DND-41 (cell line): ENCODE results near the gene CCDC63.

Experiments used
- EZH2 ChIP-seq: IDR thresholded peaks from 3 replicates; pipeline ENCODE4 v1.6.1; 2012; ENCODE audit warnings: borderline replicate concordance, low read depth, mild to moderate bottlenecking, moderate library complexity, low read length, inconsistent platforms; ENCODE audit not compliant: severe bottlenecking
- TF ChIP-seq, protein P1 (sequence below): IDR thresholded peaks from 2 replicates; pipeline ENCODE4 v1.5.1; 2012; ENCODE audit warnings: borderline replicate concordance, low read length, moderate library complexity, mild to moderate bottlenecking; ENCODE audit not compliant: poor library complexity, severe bottlenecking; ENCODE audit errors: extremely low read depth

- TF ChIP-seq, protein P1, sequence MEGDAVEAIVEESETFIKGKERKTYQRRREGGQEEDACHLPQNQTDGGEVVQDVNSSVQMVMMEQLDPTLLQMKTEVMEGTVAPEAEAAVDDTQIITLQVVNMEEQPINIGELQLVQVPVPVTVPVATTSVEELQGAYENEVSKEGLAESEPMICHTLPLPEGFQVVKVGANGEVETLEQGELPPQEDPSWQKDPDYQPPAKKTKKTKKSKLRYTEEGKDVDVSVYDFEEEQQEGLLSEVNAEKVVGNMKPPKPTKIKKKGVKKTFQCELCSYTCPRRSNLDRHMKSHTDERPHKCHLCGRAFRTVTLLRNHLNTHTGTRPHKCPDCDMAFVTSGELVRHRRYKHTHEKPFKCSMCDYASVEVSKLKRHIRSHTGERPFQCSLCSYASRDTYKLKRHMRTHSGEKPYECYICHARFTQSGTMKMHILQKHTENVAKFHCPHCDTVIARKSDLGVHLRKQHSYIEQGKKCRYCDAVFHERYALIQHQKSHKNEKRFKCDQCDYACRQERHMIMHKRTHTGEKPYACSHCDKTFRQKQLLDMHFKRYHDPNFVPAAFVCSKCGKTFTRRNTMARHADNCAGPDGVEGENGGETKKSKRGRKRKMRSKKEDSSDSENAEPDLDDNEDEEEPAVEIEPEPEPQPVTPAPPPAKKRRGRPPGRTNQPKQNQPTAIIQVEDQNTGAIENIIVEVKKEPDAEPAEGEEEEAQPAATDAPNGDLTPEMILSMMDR: no peak
- no peak for TF ChIP-seq EZH2
These were observed 10.7 kb downstream of the CCDC63 start for GRCh38 chr12:110857528-110857927.
